ENCODE data around the gene PVALB.

Gene PVALB

DNA sequence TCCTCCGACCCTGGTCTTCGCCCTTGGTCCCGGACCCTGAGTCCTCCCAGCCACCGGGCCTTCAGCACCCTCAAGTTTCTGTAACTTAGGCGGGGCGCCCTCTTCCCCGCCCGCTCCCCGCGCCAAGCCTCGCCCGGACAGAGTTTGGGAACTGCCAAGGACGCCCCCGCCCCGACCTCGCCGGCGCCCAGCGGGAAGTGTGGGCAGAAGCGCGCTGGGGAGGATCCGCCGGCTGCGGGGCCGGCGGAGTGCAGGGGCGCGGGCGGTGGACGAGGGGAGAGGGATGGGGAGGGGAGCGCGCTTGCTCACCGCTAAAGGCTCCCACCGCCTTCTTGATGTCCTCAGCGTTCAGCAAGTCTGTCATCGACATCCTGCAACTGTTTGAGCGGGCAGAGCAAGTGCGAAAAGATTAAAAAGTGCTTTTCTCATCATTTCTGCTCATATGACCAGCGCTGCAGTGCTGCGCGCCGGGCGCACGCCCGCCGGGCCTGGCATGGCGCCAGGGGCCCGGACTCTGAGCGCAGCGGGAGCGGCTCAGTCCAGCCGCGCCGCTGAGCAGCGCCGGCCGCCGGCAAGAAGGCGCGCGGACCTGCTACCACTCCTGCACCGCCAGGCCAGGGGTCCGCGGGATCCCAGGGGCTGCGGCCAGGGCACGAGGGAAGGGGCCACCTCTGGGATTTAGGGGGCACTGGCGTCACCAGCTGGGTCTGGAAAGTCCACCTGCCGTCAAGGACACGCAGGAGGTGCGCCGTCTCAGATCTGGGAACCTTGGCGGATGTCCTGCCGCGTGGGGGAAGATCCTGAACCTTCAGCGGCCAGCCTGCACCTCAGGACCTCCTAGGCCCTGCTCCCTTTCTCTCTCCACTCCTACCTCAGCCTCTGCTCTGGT, at the start of gene PVALB:
PVALB (minus strand) TSS at position 400 of the 889 bp plus-strand sequence; CDS start at position 370, 30 bp downstream.
- no peak for DNase-seq (ENCODE audit: low read depth in 2 of 2)

- DNase-seq (ENCODE audit: low read depth in 2 of 2): no peak
These were observed 48.5 kb upstream of the PVALB start for GRCh38 chr22:36865346-36865745.

GRCh38 chr22:36864454-36865215, 47.8 kb upstream of the PVALB start:
- no peak for DNase-seq (ENCODE audit: low read depth in 2 of 2)

DNA sequence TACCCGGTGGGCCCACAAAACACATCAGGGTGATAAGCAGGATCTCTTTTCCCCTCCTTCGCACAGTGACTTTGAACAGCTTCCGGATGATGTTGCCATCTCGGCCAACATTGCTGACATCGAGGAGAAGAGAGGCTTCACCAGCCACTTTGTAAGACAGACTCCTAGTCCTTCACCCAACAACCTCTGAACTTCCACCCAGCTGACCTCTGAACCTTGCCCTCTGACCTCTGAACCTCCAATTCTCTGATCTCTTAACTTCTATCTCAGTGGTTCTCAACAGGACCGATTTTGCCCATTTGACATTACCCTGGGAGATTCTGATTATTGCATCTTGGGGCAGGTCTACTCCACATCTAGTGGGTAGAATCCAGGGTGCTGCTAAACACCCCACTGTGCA, 47.1 kb upstream of the PVALB start:
- DNase-seq (ENCODE audit: low read depth in 2 of 2): no peak

DNA sequence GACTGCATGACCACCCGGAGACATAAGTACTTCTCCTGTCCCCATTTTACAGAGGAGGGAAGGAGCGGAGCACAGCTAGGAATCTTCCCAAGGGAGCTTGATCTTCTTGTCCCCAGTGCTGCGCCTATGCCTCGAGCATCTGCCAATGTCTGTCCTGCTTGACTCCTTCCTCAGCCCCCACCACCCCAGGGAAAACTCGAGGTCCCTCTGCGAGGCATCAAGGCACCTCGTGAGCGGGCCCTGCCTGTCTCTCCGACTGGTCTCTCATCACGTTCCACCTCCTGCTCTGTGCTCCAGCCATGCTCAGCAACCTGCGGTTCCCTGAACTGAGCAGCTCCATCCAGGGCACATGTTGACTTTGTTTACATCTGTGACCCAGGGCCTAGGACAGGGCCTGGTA, 46.4 kb upstream of the PVALB start:
- DNase-seq (ENCODE audit: low read depth in 2 of 2): no peak

- no peak for DNase-seq (ENCODE audit: low read depth in 2 of 2)
These were observed 45.7 kb upstream of the PVALB start for GRCh38 chr22:36862251-36863242.

- DNase-seq (ENCODE audit: low read depth in 2 of 2): no peak
These were observed 44.2 kb upstream of the PVALB start, which contains the start of gene NCF4 for GRCh38 chr22:36860821-36861659. TSS of gene NCF4 (plus strand) at chr22:36861006. CDS start at chr22:36861172, 166 bp downstream.

GRCh38 chr22:36860438-36860820, 43.6 kb upstream of the PVALB start:
- no peak for DNase-seq (ENCODE audit: low read depth in 2 of 2)

DNA sequence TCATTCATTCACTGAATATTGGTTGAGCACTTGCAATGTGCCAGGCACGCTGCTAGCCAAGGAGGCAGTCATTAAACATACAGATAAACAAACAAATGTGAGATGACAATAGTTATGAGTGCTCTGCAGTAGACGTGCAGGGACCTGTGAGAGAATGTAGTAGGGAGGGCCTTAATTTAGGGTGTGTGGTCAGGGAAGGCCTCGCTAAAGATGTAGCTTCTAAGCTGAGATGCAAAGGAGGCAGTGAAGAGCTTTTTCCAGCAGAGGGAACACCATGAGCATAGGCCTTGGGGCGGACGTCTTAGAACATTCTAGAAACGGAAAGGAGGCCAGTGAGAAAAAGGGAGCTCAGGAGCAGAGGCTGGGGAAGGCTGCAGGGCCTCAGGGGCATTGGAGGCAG, 43.2 kb upstream of the PVALB start:
- no peak for DNase-seq (ENCODE audit: low read depth in 2 of 2)

GRCh38 chr22:36858966-36859365, 42.1 kb upstream of the PVALB start:
- no peak for DNase-seq (ENCODE audit: low read depth in 2 of 2)

DNA sequence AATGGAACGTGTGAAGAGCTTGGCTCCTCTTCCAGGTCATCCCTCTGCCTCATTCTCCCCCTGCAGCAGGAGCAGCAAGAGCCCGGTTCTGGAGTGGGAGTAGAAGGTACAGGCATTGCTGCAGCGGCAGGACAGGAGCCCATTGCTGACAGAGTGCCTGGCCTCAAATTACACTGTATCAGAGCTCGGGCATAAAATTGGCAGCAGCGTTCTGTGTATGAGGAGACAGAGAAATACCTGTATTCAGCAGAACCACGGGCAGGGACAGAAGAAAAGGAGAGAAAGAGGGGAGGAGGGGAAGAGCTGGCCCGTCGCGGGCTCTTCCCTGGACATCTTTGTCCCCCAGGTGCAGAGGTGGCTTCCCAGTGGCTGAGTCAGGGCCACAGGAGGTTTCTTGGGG, 41.3 kb upstream of the PVALB start:
- no peak for DNase-seq (ENCODE audit: low read depth in 2 of 2)

- DNase-seq (ENCODE audit: low read depth in 2 of 2): no peak
These were observed 39.9 kb upstream of the PVALB start for GRCh38 chr22:36856792-36857135.

- DNase-seq (ENCODE audit: low read depth in 2 of 2): peak; percentile 44 to 47
These were observed 39.4 kb upstream of the PVALB start for GRCh38 chr22:36856121-36856791.

- no peak for DNase-seq (ENCODE audit: low read depth in 2 of 2)
These were observed 38.6 kb upstream of the PVALB start for GRCh38 chr22:36855478-36855877.

DNA sequence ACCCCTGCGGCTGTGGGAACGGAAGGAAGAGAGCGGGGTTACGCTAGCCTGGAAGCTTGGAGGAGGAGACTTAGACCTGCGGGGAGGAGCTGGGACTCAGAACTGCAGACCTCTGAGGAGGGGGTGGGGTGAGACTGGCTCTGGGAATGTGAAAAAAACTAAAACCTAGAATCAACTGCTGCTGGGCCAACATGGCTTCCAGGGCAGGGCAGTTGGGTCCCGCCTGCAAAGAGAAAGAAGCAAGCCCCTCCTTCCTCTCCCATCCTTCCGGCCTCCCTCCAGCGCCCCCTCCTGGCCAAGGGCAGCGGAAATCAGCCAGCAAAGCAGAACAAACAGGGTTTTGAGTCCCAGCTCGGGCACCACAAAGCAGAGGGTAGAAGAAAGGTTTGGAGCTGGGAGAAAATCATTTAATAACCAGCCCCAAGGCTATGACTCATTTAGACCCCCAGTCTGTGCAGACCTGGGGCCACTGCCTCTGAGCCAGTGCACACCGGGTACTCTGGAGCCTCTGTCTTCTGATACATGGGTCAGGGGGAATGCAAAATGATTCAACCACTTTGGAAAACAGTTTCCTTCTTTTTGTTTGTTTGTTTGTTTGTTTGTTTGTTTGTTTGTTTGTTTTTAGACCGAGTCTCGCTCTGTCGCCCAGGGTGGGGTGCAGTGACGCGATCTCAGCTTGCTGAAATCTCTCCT, 36.7 kb upstream of the PVALB start:
- no peak for DNase-seq (ENCODE audit: low read depth in 2 of 2)

- DNase-seq (ENCODE audit: low read depth in 2 of 2): no peak
These were observed 35.5 kb upstream of the PVALB start for GRCh38 chr22:36852056-36852973.

GRCh38 chr22:36850682-36851081, 33.8 kb upstream of the PVALB start:
- no peak for DNase-seq (ENCODE audit: low read depth in 2 of 2)

- DNase-seq (ENCODE audit: low read depth in 2 of 2): no peak
These were observed 33.2 kb upstream of the PVALB start for GRCh38 chr22:36850056-36850455.

DNA sequence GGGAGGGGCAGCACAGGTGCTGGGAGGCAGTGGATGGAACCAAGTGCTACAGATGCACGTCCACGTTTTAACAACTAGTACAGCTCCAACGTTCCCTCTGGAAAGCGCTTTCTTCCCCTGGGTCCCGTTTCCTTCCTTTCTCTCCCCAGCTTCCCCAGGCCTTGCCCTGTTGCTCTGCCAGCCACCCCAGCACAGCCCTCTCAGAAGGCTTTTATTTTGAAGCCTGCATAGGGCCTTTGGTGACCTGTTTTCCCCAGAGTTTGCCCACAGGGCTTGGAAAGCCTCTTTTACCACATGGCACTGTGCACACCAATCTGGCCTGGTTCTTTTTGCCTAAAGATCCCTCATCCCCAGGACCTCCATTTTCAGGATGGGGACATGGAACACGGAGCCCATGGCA, 30.1 kb upstream of the PVALB start:
- no peak for DNase-seq (ENCODE audit: low read depth in 2 of 2)

Measured in fibroblast of skin of left biceps (primary cell).